ENCODE data around the gene EXOC8. TPM values are rescaled to one million over a fixed set of nuclear protein-coding genes. Genes with fewer than 3 reads are reported as not detected.

Gene EXOC8
- total RNA-seq = 10 to 100 TPM; 16.3 to 32.6 (median 19.8) TPM

GRCh38 chr1:231337472-231338269 lies at the start of gene EXOC8:
TSS of gene EXOC8 (minus strand) at chr1:231337852. CDS start at chr1:231337745, 107 bp downstream.
- H3K27me3 ChIP-seq = no peaks in the 10 kb centered on the region
- TF ChIP-seq EP300 (IDR thresholded peaks at IDR 0.05) = no peak
- TF ChIP-seq, protein P1, sequence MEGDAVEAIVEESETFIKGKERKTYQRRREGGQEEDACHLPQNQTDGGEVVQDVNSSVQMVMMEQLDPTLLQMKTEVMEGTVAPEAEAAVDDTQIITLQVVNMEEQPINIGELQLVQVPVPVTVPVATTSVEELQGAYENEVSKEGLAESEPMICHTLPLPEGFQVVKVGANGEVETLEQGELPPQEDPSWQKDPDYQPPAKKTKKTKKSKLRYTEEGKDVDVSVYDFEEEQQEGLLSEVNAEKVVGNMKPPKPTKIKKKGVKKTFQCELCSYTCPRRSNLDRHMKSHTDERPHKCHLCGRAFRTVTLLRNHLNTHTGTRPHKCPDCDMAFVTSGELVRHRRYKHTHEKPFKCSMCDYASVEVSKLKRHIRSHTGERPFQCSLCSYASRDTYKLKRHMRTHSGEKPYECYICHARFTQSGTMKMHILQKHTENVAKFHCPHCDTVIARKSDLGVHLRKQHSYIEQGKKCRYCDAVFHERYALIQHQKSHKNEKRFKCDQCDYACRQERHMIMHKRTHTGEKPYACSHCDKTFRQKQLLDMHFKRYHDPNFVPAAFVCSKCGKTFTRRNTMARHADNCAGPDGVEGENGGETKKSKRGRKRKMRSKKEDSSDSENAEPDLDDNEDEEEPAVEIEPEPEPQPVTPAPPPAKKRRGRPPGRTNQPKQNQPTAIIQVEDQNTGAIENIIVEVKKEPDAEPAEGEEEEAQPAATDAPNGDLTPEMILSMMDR (IDR thresholded peaks at IDR 0.05) = no peak
- TF ChIP-seq POLR2A (IDR thresholded peaks at IDR 0.05) = peak in 1 of 2 donors; percentile 80
- peak; percentile 21 to 38 (median 38) for TF ChIP-seq POLR2AphosphoS5 (IDR thresholded peaks at IDR 0.05)
- H3K4me1 ChIP-seq = peaks cover 76% of the 10 kb centered on the region
- H3K36me3 ChIP-seq = peaks cover 7% of the 10 kb centered on the region
- DNase-seq (ENCODE audit: low spot score in 2 of 2) = peak; percentile 96 to 97
- peak within 1 kb of the TSS; percentile 94 for H3K27ac ChIP-seq
- H3K4me3 ChIP-seq = peak within 1 kb of the TSS; percentile 74
- whole genome bisulfite sequencing = 0% methylated on average over 23 of the region's 74 CpGs
- no peaks in the 10 kb centered on the region for H3K9me3 ChIP-seq

DNA sequence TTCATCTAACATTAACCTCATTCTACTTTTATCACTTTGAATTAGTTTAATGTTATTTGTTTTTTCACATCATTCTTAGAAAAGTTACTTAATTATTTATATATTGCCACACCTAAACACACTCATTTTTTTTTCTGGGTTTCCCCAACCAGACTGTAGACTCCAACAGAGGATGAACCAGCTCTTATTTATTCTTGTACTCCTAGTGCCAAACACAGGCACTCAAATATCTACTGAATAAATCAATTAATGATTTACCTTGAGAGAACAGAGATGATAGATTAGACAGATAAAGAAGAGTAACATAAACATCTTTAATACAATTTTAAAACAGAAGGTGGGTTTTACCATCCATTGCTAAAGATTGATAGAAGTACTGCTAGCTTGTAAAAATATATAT lies 48.8 kb upstream of the EXOC8 start:
- TF ChIP-seq EP300 (IDR thresholded peaks at IDR 0.05) (no peak), POLR2A (IDR thresholded peaks at IDR 0.05) (no peak), POLR2AphosphoS5 (IDR thresholded peaks at IDR 0.05) (no peak)
- TF ChIP-seq, protein P1 (IDR thresholded peaks at IDR 0.05) = no peak
- no peaks in the 10 kb centered on the region for H3K27me3 ChIP-seq
- no peaks in the 10 kb centered on the region for H3K9me3 ChIP-seq
- no peaks in the 10 kb centered on the region for H3K36me3 ChIP-seq
- no peak overlapping the region for H3K4me3 ChIP-seq
- peaks cover 44% of the 10 kb centered on the region for H3K4me1 ChIP-seq
- no peak for DNase-seq (ENCODE audit: low spot score in 2 of 2)
- no peak overlapping the region for H3K27ac ChIP-seq

DNA sequence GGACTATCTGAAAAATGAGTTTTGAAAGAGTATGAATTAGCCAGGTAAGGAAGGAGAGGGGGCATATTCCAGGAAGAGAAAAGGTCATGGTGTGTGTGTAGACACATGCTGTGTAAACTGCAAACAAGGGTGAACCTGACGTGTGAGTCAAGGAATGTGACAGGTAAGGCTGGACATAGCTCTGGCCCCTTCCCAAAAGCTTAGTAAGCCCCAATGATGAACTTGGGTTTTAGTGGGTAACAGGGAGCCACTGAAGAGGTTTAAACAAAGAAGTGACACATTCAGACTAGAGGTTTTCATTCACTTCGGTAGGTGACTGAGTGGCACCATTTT lies 47.7 kb upstream of the EXOC8 start:
- no peaks in the 10 kb centered on the region for H3K36me3 ChIP-seq
- H3K9me3 ChIP-seq = no peaks in the 10 kb centered on the region
- no peaks in the 10 kb centered on the region for H3K27me3 ChIP-seq
- 80% methylated on average over 2 of the region's 2 CpGs for WGBS
- H3K4me1 ChIP-seq = peaks cover 47% of the 10 kb centered on the region
- no peak for DNase-seq (ENCODE audit: low spot score in 2 of 2)
- H3K27ac ChIP-seq = no peak overlapping the region
- H3K4me3 ChIP-seq = no peak overlapping the region
- TF ChIP-seq POLR2AphosphoS5 (IDR thresholded peaks at IDR 0.05) (no peak), EP300 (IDR thresholded peaks at IDR 0.05) (no peak), POLR2A (IDR thresholded peaks at IDR 0.05) (no peak)
- TF ChIP-seq, protein P1 (IDR thresholded peaks at IDR 0.05) = no peak

GRCh38 chr1:231384696-231385415 lies 47.2 kb upstream of the EXOC8 start:
- H3K4me3 ChIP-seq = no peak overlapping the region
- WGBS = 91% methylated on average over 6 of the region's 6 CpGs
- H3K27me3 ChIP-seq = no peaks in the 10 kb centered on the region
- no peak for DNase-seq (ENCODE audit: low spot score in 2 of 2)
- H3K36me3 ChIP-seq = no peaks in the 10 kb centered on the region
- H3K27ac ChIP-seq = no peak overlapping the region
- H3K9me3 ChIP-seq = no peaks in the 10 kb centered on the region
- peaks cover 44% of the 10 kb centered on the region for H3K4me1 ChIP-seq
- TF ChIP-seq EP300 (IDR thresholded peaks at IDR 0.05) = no peak
- no peak for TF ChIP-seq POLR2A (IDR thresholded peaks at IDR 0.05)
- TF ChIP-seq, protein P1 (IDR thresholded peaks at IDR 0.05) = no peak
- TF ChIP-seq POLR2AphosphoS5 (IDR thresholded peaks at IDR 0.05) = no peak

All from suprapubic skin (tissue), 4 donors.